Measurements from ENCODE around the gene CCND2.

The CCND2 gene

DNA sequence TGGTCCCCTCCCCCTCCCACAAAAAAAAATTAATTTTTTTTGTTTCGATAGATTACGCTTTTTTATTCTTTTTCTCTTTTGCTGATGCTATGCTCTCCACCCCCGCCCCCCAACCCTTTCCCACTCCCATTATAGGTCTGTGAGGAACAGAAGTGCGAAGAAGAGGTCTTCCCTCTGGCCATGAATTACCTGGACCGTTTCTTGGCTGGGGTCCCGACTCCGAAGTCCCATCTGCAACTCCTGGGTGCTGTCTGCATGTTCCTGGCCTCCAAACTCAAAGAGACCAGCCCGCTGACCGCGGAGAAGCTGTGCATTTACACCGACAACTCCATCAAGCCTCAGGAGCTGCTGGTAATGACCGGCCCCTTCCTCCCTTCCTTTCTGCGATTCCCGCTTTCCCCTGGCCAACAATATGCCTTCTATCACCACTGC, 2.3 kb downstream of the CCND2 start:
- no peak for DNase-seq

- DNase-seq: peak in 48 of 56 donors; percentile 41 to 84 (median 69)
These were observed 3.1 kb downstream of the CCND2 start for GRCh38 chr12:4276524-4277204.

DNA sequence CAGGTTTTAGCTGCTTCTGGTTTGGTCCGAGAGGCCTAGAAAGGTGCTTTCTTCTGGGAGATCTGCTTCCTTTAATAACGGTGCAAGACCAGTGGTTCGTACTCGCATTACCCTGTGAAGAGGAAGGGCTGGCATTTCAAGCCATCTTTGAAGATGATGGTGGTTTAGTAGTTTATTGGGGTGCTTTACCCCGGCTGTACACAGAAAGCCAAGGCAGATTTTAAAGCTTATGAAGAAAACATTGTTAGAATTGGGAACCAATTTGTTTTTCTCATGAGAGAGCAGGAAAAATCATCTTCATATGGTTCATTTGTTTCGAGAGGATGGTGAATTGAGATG, 3.6 kb downstream of the CCND2 start:
- no peak for DNase-seq

- no peak for DNase-seq
These were observed 4.3 kb downstream of the CCND2 start for GRCh38 chr12:4277857-4278256.

GRCh38 chr12:4278329-4279197, 5.0 kb downstream of the CCND2 start:
- peak in 11 of 56 donors; percentile 19 to 65 (median 34) for DNase-seq

DNA sequence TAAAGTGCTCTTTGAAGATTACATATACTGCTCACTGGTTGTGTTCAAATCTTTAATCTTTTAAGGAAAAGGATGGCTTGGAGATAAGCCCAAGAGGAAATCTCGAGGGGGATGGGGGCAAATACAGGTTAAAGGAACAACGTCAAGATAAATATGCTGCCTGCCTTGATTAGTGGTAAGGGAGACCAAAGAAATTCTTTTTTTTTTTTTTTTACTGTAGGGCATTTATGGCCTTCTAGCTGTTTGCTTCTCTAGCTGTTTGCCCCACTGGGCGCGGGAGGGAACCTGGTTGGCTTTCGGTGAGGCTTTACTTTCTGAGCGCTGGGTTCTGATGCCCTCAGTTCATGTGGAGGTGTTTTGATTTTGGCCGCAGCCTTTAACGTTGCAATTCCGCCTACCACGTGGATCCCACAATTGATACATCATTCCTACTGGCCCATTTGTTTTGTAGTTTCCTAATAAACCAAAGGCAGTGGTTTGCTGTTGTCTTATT, 5.7 kb downstream of the CCND2 start:
- DNase-seq: no peak

GRCh38 chr12:4280351-4281163, 7.0 kb downstream of the CCND2 start:
- peak in 4 of 56 donors; percentile 21 to 35 (median 33) for DNase-seq

- no peak for DNase-seq
These were observed 7.7 kb downstream of the CCND2 start for GRCh38 chr12:4281173-4281654.

DNA sequence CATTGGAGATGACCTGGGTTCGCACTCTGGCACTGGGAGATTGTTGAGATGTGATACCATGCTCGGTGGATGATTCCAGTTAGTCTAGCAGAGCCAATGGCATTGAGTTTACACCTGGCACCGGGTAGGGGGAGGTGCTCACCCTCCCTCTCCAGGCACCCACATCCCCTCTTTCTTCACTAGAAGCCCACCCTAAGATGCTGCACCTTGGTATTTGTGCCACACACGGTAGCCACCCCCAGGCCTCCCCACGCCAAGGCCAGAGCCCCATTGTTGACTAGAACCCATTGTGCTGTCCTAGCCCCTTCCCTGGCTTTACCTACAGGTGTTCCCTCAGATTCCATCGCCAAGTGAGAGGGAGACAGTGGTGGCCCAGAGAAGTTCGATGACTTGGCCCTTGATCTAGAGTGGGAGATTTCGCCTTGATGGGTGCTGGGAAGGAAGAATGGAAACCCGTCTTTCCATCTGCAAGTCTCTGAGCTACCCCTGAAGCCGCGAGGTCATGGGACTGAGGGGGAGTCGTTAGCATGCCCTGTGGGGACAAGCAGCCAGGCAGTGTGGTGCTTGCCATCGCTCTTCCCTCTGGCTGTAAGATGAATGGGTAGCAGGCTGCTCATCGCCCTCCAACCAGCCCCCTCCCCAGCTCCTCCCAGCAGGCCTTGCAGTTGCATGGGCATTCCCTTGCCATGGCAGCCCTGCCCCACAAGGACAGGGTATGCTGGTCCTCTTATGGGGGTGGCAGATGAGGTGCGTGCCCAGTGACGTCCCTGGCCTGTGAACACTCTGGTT, 8.7 kb downstream of the CCND2 start:
- no peak for DNase-seq

- DNase-seq: no peak
These were observed 9.4 kb downstream of the CCND2 start for GRCh38 chr12:4282892-4283511.

GRCh38 chr12:4283512-4284255, 10.1 kb downstream of the CCND2 start:
- DNase-seq: peak in 11 of 56 donors; percentile 23 to 62 (median 43)

DNA sequence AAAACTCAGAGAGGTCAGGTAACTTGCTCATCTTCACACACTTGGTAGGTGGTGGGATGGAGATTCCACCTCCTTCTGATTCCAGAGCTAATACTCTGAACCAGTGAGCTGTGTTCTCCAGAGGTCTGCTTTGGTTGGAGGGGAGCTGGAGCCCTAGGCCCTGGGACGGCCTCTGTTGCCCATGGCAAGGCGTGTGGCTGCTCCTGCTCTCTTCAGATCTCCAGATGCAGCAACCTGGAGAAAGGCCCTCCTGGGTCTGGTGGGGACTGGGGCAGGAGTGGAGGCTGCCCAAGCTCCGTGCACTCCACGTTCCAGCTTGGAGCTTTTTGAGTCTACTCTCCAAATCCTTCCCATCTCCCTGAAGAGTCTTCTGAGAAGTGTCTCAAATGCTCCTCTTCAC, 10.7 kb downstream of the CCND2 start:
- no peak for DNase-seq

GRCh38 chr12:4285070-4285469, 11.5 kb downstream of the CCND2 start:
- DNase-seq: no peak

DNA sequence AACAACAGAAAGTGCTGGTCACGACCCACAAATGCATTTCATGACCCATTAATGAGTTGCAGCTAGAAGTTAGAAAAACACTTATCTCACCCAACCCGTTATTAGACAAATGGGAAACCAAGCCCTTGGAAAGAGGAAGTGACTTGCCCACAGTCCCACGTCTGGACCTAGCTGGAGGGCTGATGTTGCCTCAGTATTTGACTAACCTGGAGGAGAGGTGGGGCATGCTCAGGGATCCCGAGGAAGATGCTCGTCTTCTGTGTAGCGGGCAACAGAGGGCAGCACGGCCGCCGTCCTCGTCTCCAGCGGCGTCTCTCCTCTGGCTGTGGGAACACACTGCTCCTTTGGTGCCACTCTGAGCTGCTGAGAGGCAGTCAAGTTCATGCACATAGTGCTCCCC, 12.7 kb downstream of the CCND2 start:
- DNase-seq: no peak

DNA sequence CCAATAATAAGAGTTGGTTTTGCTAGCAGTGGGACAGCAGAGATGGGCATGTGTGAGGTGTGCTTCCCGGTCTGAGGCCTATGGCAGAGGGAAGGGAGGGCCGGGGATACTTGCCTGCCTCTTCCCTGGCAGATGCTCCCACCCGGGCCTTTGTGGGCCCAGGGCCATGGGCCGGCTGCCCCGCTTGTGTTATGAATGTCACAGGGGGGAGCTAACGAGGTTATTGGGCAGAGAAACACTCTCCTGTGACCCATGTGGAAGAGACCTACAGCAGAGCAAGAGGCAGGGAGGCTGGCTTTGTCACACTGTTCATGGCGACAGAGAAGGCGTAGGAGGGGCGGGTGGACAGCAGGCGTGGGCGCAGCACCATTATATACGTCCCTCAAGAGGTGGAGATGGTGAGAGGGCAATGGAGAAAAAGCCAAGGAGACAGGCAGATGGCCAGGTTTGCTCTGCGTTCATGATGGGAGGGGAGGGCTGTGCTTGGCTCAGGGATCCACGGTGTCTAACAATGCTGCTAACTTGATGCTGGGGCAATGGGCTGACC, 13.3 kb downstream of the CCND2 start:
- DNase-seq: no peak

- DNase-seq: no peak
These were observed 14.0 kb downstream of the CCND2 start for GRCh38 chr12:4287325-4288211.

DNA sequence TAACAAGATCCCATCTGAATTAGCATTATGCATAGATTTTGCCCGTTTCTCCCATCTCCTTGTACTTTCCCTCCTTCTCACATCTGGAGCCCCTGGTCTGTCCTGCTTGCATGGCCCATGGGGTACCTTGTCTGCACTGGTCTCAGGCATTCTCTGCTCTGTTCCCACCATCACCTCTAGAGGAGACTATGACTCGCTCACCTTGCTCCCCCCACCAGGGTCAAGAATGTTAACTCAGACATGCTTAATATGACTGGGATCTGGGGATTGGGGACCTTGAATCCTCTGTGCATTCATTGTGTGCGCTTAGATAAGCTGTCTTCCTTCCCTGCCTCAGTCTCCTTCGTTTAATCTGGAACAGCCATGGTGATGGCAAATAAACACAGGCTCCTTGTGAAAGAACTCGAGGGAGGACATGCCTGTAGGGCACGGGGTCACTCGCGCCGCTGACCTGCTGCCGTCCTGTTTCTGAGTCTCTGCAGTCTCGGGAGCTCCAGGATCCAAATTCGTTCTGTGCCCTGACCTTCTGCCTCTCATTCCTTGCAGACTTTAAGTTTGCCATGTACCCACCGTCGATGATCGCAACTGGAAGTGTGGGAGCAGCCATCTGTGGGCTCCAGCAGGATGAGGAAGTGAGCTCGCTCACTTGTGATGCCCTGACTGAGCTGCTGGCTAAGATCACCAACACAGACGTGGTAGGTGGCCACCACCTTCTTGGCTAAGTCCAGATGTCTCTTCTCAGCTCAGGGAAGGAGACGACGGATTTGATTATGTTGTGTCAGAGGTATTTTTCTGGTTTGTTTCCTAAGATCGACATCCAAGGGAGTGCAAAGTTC, 15.0 kb downstream of the CCND2 start:
- DNase-seq: peak in 1 of 56 donors; percentile 25

Data from amygdala (tissue), 56 donors.